Activated CD4-positive, alpha-beta T cell treated with anti-CD3 and anti-CD28 coated beads, Interleukin-2, amount 10 ng/mL, durations not matched to agents 7 days and 5 days (primary cell): ENCODE data around the gene ZBTB40. TPM values are rescaled to one million over a fixed set of nuclear protein-coding genes. Genes with fewer than 3 reads are reported as not detected.
A peak's percentile ranks its signal among the peaks of the same experiment; 100 is the strongest.

Source experiments
- CTCF ChIA-PET: fragments of 350-600 bp; sonication (Branson Sonifier 250); formaldehyde crosslinking; loops from one replicate; lab custom pipeline; 2021; ENCODE audit warnings: antibody characterized with exemption; lab: Charles Lee
- POLR2A ChIA-PET: fragments of 350-600 bp; sonication (Branson Sonifier 250); formaldehyde crosslinking; loops from one replicate; lab custom pipeline; 2021; ENCODE audit warnings: antibody characterized with exemption; lab: Charles Lee
- DNase-seq: peaks from one replicate; pipeline ENCODE4 v3.0.0-alpha.2; 2020
- H3K27ac Mint-ChIP-seq: one replicate; pipeline ENCODE4 v1.8.0; 2021; ENCODE audit warnings: mild to moderate bottlenecking, moderate library complexity, mixed read lengths
- H3K27me3 Mint-ChIP-seq: one replicate; pipeline ENCODE4 v1.8.0; 2021; ENCODE audit warnings: mixed read lengths
- H3K36me3 Mint-ChIP-seq: one replicate; pipeline ENCODE4 v1.8.0; 2021; ENCODE audit warnings: low read depth, mixed read lengths
- H3K4me1 Mint-ChIP-seq: one replicate; pipeline ENCODE4 v1.8.0; 2021; ENCODE audit warnings: mixed read lengths
- H3K4me3 Mint-ChIP-seq: one replicate; pipeline ENCODE4 v1.8.0; 2021; ENCODE audit warnings: mild to moderate bottlenecking, moderate library complexity, mixed read lengths
- H3K9me3 Mint-ChIP-seq: one replicate; pipeline ENCODE4 v1.8.0; 2021; ENCODE audit warnings: mixed read lengths
- total RNA-seq, 2 experiments: library from RNA; stranded (reverse); gene quantifications; one replicate each; pipeline ENCODE4 v1.2.3, GENCODE V29; 2021

ZBTB40 gene
- total RNA-seq, 2 experiments from 2014 or later, result 18.5 to 19.0 TPM

GRCh38 chr1:22414244-22414751 is 37.4 kb upstream of the ZBTB40 start:
- CTCF ChIA-PET, result no interaction called here

GRCh38 chr1:22415489-22415888 is 36.2 kb upstream of the ZBTB40 start:
- no peak overlapping the region for H3K4me3 Mint-ChIP-seq
- ChIA-PET POLR2A (no interaction called here), CTCF (interaction anchor here (1.0 to 1.2 kb wide), 3 partner anchors 8 to 35 kb away, joined by 3 to 4 read pairs (median 3); no protein-coding TSS in a partner anchor)
- no peaks in the 10 kb centered on the region for H3K9me3 Mint-ChIP-seq
- peaks cover 27% of the 10 kb centered on the region for H3K27me3 Mint-ChIP-seq
- no peak overlapping the region for H3K27ac Mint-ChIP-seq
- DNase-seq, result no peak
- H3K36me3 Mint-ChIP-seq, result no peaks in the 10 kb centered on the region
- peaks cover 4% of the 10 kb centered on the region for H3K4me1 Mint-ChIP-seq

More at GRCh38 chr1:22414244-22414751, 37.4 kb upstream of the ZBTB40 start:
- no peak for DNase-seq
- Mint-ChIP-seq H3K27ac (no peak overlapping the region), H3K36me3 (no peaks in the 10 kb centered on the region), H3K4me3 (no peak overlapping the region), H3K27me3 (peaks cover 16% of the 10 kb centered on the region), H3K4me1 (peaks cover 4% of the 10 kb centered on the region), H3K9me3 (no peaks in the 10 kb centered on the region)
- POLR2A ChIA-PET, result no interaction called here

- Mint-ChIP-seq H3K9me3 (no peaks in the 10 kb centered on the region), H3K36me3 (no peaks in the 10 kb centered on the region), H3K27ac (no peak overlapping the region), H3K27me3 (peaks cover 28% of the 10 kb centered on the region), H3K4me1 (peaks cover 4% of the 10 kb centered on the region), H3K4me3 (no peak overlapping the region)
- ChIA-PET CTCF (interaction anchor here (0.5 to 1.7 kb wide), 14 partner anchors 9 to 321 kb away, joined by 3 to 12 read pairs (median 3); no protein-coding TSS in a partner anchor), POLR2A (interaction anchor here (0.6 kb wide), 1 partner anchor 278 kb away, joined by 3 read pairs; no protein-coding TSS in a partner anchor)
- peak; percentile 79 for DNase-seq
These were observed 34.8 kb upstream of the ZBTB40 start for GRCh38 chr1:22416555-22417454.

- Mint-ChIP-seq H3K27ac (no peak overlapping the region), H3K27me3 (peaks cover 28% of the 10 kb centered on the region), H3K4me3 (no peak overlapping the region), H3K9me3 (no peaks in the 10 kb centered on the region), H3K36me3 (no peaks in the 10 kb centered on the region), H3K4me1 (peaks cover 4% of the 10 kb centered on the region)
- no peak for DNase-seq
- ChIA-PET CTCF (interaction anchor here (1.4 to 1.7 kb wide), 3 partner anchors 11 to 53 kb away, joined by 3 to 12 read pairs (median 5); no protein-coding TSS in a partner anchor), POLR2A (no interaction called here)
These were observed 34.2 kb upstream of the ZBTB40 start for GRCh38 chr1:22417466-22417865.

- Mint-ChIP-seq H3K9me3 (no peaks in the 10 kb centered on the region), H3K4me1 (peaks cover 4% of the 10 kb centered on the region), H3K27ac (no peak overlapping the region), H3K36me3 (no peaks in the 10 kb centered on the region), H3K4me3 (no peak overlapping the region), H3K27me3 (peaks cover 25% of the 10 kb centered on the region)
- DNase-seq, result no peak
- ChIA-PET POLR2A (no interaction called here), CTCF (no interaction called here)
These were observed 33.3 kb upstream of the ZBTB40 start for GRCh38 chr1:22418312-22418711.

GRCh38 chr1:22418933-22419382 is 32.7 kb upstream of the ZBTB40 start:
- Mint-ChIP-seq H3K27me3 (peaks cover 25% of the 10 kb centered on the region), H3K9me3 (no peaks in the 10 kb centered on the region), H3K27ac (no peak overlapping the region), H3K36me3 (no peaks in the 10 kb centered on the region), H3K4me1 (peaks cover 4% of the 10 kb centered on the region), H3K4me3 (no peak overlapping the region)
- ChIA-PET POLR2A (no interaction called here), CTCF (interaction anchor here (0.7 kb wide), 1 partner anchor 68 kb away, joined by 3 read pairs; no protein-coding TSS in a partner anchor)
- no peak for DNase-seq

GRCh38 chr1:22420455-22421053 is 31.1 kb upstream of the ZBTB40 start:
- Mint-ChIP-seq H3K4me1 (peaks cover 4% of the 10 kb centered on the region), H3K9me3 (no peaks in the 10 kb centered on the region), H3K4me3 (no peak overlapping the region), H3K27me3 (peaks cover 25% of the 10 kb centered on the region), H3K36me3 (no peaks in the 10 kb centered on the region), H3K27ac (no peak overlapping the region)
- POLR2A ChIA-PET, result no interaction called here
- CTCF ChIA-PET, result interaction anchor here (1.2 kb wide), 2 partner anchors 11 to 221 kb away, joined by 3 read pairs; no protein-coding TSS in a partner anchor
- DNase-seq, result peak; percentile 69

GRCh38 chr1:22426781-22427180 is 24.9 kb upstream of the ZBTB40 start:
- DNase-seq, result no peak
- Mint-ChIP-seq H3K27ac (no peak overlapping the region), H3K27me3 (no peaks in the 10 kb centered on the region), H3K4me1 (peaks cover 3% of the 10 kb centered on the region), H3K9me3 (no peaks in the 10 kb centered on the region), H3K36me3 (no peaks in the 10 kb centered on the region), H3K4me3 (no peak overlapping the region)
- CTCF ChIA-PET, result no interaction called here
- POLR2A ChIA-PET, result no interaction called here

- Mint-ChIP-seq H3K4me1 (peaks cover 3% of the 10 kb centered on the region), H3K9me3 (no peaks in the 10 kb centered on the region), H3K4me3 (peak overlapping the region; percentile 73), H3K27me3 (peaks cover 4% of the 10 kb centered on the region), H3K27ac (peak overlapping the region; percentile 37), H3K36me3 (no peaks in the 10 kb centered on the region)
- peak; percentile 59 for DNase-seq
- ChIA-PET POLR2A (no interaction called here), CTCF (interaction anchor here (0.6 to 3.1 kb wide), 2 partner anchors 12 to 508 kb away, joined by 3 to 12 read pairs; no protein-coding TSS in a partner anchor)
These were observed 23.0 kb upstream of the ZBTB40 start for GRCh38 chr1:22428672-22429071.

GRCh38 chr1:22431965-22432364 is 19.7 kb upstream of the ZBTB40 start:
- peaks cover 3% of the 10 kb centered on the region for H3K4me1 Mint-ChIP-seq
- ChIA-PET CTCF (interaction anchor here (1.8 kb wide), 1 partner anchor 15 kb away, joined by 5 read pairs; no protein-coding TSS in a partner anchor), POLR2A (no interaction called here)
- DNase-seq, result no peak
- H3K36me3 Mint-ChIP-seq, result no peaks in the 10 kb centered on the region
- peaks cover 17% of the 10 kb centered on the region for H3K27me3 Mint-ChIP-seq
- no peak overlapping the region for H3K4me3 Mint-ChIP-seq
- no peaks in the 10 kb centered on the region for H3K9me3 Mint-ChIP-seq
- no peak overlapping the region for H3K27ac Mint-ChIP-seq

GRCh38 chr1:22434717-22435116 is 16.9 kb upstream of the ZBTB40 start:
- ChIA-PET POLR2A (no interaction called here), CTCF (interaction anchor here (0.6 kb wide), 1 partner anchor 46 kb away, joined by 3 read pairs; no protein-coding TSS in a partner anchor)
- peaks cover 5% of the 10 kb centered on the region for H3K9me3 Mint-ChIP-seq
- H3K4me1 Mint-ChIP-seq, result no peaks in the 10 kb centered on the region
- H3K27ac Mint-ChIP-seq, result no peak overlapping the region
- H3K4me3 Mint-ChIP-seq, result no peak overlapping the region
- H3K27me3 Mint-ChIP-seq, result peaks cover 21% of the 10 kb centered on the region
- H3K36me3 Mint-ChIP-seq, result no peaks in the 10 kb centered on the region
- DNase-seq, result no peak

GRCh38 chr1:22436948-22437347 is 14.7 kb upstream of the ZBTB40 start:
- Mint-ChIP-seq H3K9me3 (peaks cover 24% of the 10 kb centered on the region), H3K27ac (no peak overlapping the region), H3K27me3 (peaks cover 29% of the 10 kb centered on the region), H3K4me3 (no peak overlapping the region), H3K36me3 (peaks cover 9% of the 10 kb centered on the region), H3K4me1 (no peaks in the 10 kb centered on the region)
- DNase-seq, result no peak
- POLR2A ChIA-PET, result no interaction called here
- CTCF ChIA-PET, result no interaction called here
